Testis (tissue), 2 donors: Measurements from ENCODE around the gene CATSPERE.

Experiments used
- CTCF ChIP-seq, 3 experiments: fragments of 450-650 bp in 2 of 3; fragments of 200-600 bp in 1 of 3; sonication (generic) in 1 of 3; IDR thresholded peaks; one replicate each; pipeline ENCODE4 v1.5.1; 2016 to 2019; ENCODE audit warnings: antibody characterized with exemption in 3 of 3, mild to moderate bottlenecking in 2 of 3, moderate library complexity in 1 of 3
- POLR2A ChIP-seq: fragments of 450-650 bp; IDR thresholded peaks from one replicate; pipeline ENCODE4 v1.6.1; 2017; ENCODE audit warnings: antibody characterized with exemption, mild to moderate bottlenecking, moderate library complexity

- no peak for TF ChIP-seq CTCF (IDR thresholded peaks at IDR 0.05)
- TF ChIP-seq POLR2A, result no peak
Observed at GRCh38 chr1:244494653-244495052, 33.6 kb downstream of the CATSPERE start.
